Measurements from ENCODE around the gene SLC39A6. TPM values are rescaled to one million over a fixed set of nuclear protein-coding genes. Genes with fewer than 3 reads are reported as not detected.
A peak's percentile ranks its signal among the peaks of the same experiment; 100 is the strongest.

The SLC39A6 gene
- total RNA-seq (13.2 and 13.8 TPM in 2 replicates), polyA plus RNA-seq (20.2 and 23.1 TPM in 2 replicates), polyA minus RNA-seq (17.6 and 28.2 TPM in 2 replicates), Bru-seq, nascent RNA (percentile 70 among the genes with signal in this experiment), BruChase-seq, experiment 1, labeled RNA remaining after a 6-hour chase (percentile 79 among the genes with signal in this experiment), BruChase-seq, experiment 2, labeled RNA remaining after a 2-hour chase (percentile 77 among the genes with signal in this experiment)
- polyA plus RNA-seq (2011; cell fraction: cytosol; rRNA removed), result 13.1 and 14.2 TPM in 2 replicates
- polyA plus RNA-seq (2011; cell fraction: nucleus; rRNA removed), result 15.1 and 16.5 TPM in 2 replicates
- polyA plus RNA-seq (2012), result 15.7 and 16.7 TPM in 2 replicates
- polyA minus RNA-seq (2011; cell fraction: cytosol; rRNA and poly(A)+ RNA removed), result 63.3 TPM
- 13.2 and 18.0 TPM in 2 replicates for polyA minus RNA-seq (2011; cell fraction: nucleus; rRNA and poly(A)+ RNA removed)
- long read RNA-seq, transcript SLC39A6-201 (10 exons, 3,543 nt), result major isoform, 24 of 38 reads
- long read RNA-seq, partial matches to known transcripts, result 7 of 38 reads
- long read RNA-seq, other reads (novel, unspliced or antisense), result 3 of 38 reads

GRCh38 chr18:36129300-36130038 is at the start of gene SLC39A6, which contains the start of gene ELP2:
Gene SLC39A6 (minus strand): TSS chr18:36129340. CDS start chr18:36127007, 2,333 bp downstream.
Gene ELP2 (plus strand): TSS chr18:36129899. CDS start chr18:36129934, 35 bp downstream.
- Histone ChIP-seq H2AFZ (ENCODE audit: low read depth, low read length) (peak within 1 kb of the TSS; percentile 98), H3K4me1 (ENCODE audit: control insufficient read depth, extremely low read depth, insufficient read depth, low read length) (peaks cover 15% of the 10 kb centered on the region), H3K9ac (replicated peaks; ENCODE audit: extremely low read depth, insufficient read depth, low read length) (peak within 1 kb of the TSS; percentile 98), H3K79me2 (ENCODE audit: control insufficient read depth, insufficient read depth, low read length) (peaks cover 47% of the 10 kb centered on the region), H3K27me3 (ENCODE audit: control insufficient read depth in 2 of 2, insufficient read depth in 2 of 2, low read length in 2 of 2) (no peaks in the 10 kb centered on the region), H3K36me3 (ENCODE audit: control insufficient read depth in 2 of 2, extremely low read depth in 1 of 2, insufficient read depth in 2 of 2, low read length in 2 of 2) (no peaks in the 10 kb centered on the region), H3K4me2 (ENCODE audit: insufficient read depth, low read length) (peak within 1 kb of the TSS; percentile 97), H3K9me1 (replicated peaks; ENCODE audit: control insufficient read depth, extremely low read depth, insufficient read depth, low read length) (no peaks in the 10 kb centered on the region), H4K20me1 (replicated peaks; ENCODE audit: control insufficient read depth, extremely low read depth, insufficient read depth, low read length) (no peaks in the 10 kb centered on the region), H3K4me3 (replicated peaks in 1 of 3; ENCODE audit: insufficient read depth in 1 of 3, low read depth in 1 of 3, low read length in 3 of 3) (peak within 1 kb of the TSS; percentile 64 to 96 (median 94)), H3K9me3 (replicated peaks; ENCODE audit: control insufficient read depth, insufficient read depth, low read length) (no peaks in the 10 kb centered on the region), H3K27ac (ENCODE audit: insufficient read depth, low read depth, low read length) (peak within 1 kb of the TSS; percentile 98)
- ChIA-PET CTCF (interaction anchor here (1.2 to 4.4 kb wide), 5 partner anchors 10 to 154 kb away, joined by 4 to 26 read pairs (median 9); partner anchors contain the start of gene MOCOS), POLR2A (interaction anchor here (1.5 kb wide), 1 partner anchor 58 kb away, joined by 6 read pairs; the partner anchor contains the start of gene MOCOS)
- FAIRE-seq (peak; percentile 90), DNase-seq (ENCODE audit: low read depth, low spot score) (peak; percentile 98)
- dilution Hi-C loops (cut with MboI; ENCODE audit: extremely low pct_ligation_motif_present, low sequenced_read_pairs), result no loop called here
- TF ChIP-seq FOS (IDR thresholded peaks at IDR 0.05; ENCODE audit: borderline replicate concordance, insufficient read depth, low read length), result no peak
- peak; percentile 70 for TF ChIP-seq POLR2AphosphoS5 (IDR thresholded peaks at IDR 0.05; ENCODE audit: insufficient read depth, low read depth, low read length)
- peak; percentile 58 for TF ChIP-seq MAX (IDR thresholded peaks at IDR 0.05; ENCODE audit: insufficient read depth, insufficient read length)
- TF ChIP-seq MYC (IDR thresholded peaks at IDR 0.05; ENCODE audit: low read depth, low read length), result no peak
- peak; percentile 67 for TF ChIP-seq POLR2A (IDR thresholded peaks at IDR 0.05; ENCODE audit: low read depth, low read length)
- intact Hi-C loops (cut with micrococcal nuclease), result loop anchor here (1.0 to 5.0 kb wide), 9 partner anchors 29 to 887 kb away; partner anchors contain the start of genes FHOD3, MOCOS, RMP24 and RPRD1A
- no TSS peak for BruUV-seq (replicated peaks)
